Measurements from ENCODE around the gene ZNF408. TPM values are rescaled to one million over a fixed set of nuclear protein-coding genes. Genes with fewer than 3 reads are reported as not detected.

The ZNF408 gene
- polyA plus RNA-seq, 3 donors, result 7.9 to 8.4 (median 8.3) TPM

DNA sequence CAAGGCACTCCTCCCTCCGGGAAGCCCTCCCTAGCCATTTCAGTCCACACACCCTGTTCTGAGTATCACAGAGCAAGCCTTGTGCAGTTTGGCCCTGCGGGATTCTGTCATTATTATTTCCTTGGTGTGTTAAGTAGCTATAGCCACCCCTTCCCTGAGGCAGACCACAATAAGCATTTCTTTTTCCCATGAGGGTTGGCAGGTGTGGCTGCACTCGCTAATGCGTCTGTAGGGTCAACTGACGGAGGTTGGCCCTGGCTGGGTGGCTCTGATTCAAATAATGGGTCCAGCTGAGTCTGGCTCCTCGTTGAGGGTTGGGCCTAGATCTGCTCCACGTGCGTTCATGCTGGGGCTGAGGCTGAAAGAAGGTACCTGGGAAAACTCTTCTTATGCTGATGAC, 23.3 kb downstream of the ZNF408 start:
- no peak for DNase-seq (ENCODE audit: low read depth in 3 of 3, low spot score in 2 of 3)

GRCh38 chr11:46725338-46726205, 24.7 kb downstream of the ZNF408 start:
- no peak for DNase-seq (ENCODE audit: low read depth in 3 of 3, low spot score in 2 of 3)

GRCh38 chr11:46726206-46726862, 25.5 kb downstream of the ZNF408 start:
- DNase-seq (ENCODE audit: low read depth in 3 of 3, low spot score in 2 of 3), result no peak

GRCh38 chr11:46727952-46728658, 27.3 kb downstream of the ZNF408 start:
- no peak for DNase-seq (ENCODE audit: low read depth in 3 of 3, low spot score in 2 of 3)

- DNase-seq (ENCODE audit: low read depth in 3 of 3, low spot score in 2 of 3), result no peak
These were observed 27.8 kb downstream of the ZNF408 start for GRCh38 chr11:46728659-46729040.

DNA sequence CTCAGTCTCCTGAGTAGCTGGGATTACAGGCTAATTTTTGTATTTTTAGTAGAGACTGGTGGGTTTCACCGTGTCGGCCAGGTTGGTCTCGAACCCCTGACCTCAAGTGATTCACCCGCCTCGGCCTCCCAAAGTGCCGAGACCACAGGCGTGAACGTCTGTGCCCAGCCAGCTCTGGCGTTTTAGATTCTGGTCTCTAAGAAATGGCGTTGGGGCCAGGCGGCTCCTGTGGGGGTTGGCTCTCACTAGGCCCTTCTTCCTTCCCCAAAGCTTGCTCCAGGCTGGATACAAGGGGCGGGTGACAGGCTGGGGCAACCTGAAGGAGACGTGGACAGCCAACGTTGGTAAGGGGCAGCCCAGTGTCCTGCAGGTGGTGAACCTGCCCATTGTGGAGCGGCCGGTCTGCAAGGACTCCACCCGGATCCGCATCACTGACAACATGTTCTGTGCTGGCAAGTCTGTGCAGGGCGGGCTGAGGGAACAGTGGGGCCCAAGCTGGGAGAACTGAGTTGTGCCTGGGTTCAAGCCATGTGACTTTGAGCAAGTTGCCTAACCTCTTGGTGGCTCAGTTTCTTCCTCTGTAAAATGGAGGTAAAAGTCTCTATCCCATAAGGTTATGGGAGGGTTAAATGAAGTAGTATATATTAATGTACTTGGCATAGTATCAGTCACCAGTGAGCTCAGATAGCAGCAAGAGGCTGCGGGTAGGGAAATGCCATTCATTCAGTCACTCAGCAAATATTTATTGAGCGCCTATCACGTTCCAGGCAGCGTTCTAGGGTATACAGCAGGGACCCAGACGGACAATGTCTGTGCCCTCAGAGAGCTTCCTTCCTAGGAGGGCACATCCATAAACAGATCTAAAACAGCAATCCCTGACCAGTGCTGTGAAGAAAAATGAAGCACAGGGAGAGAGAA, 28.5 kb downstream of the ZNF408 start:
- DNase-seq (ENCODE audit: low read depth in 3 of 3, low spot score in 2 of 3), result no peak

DNA sequence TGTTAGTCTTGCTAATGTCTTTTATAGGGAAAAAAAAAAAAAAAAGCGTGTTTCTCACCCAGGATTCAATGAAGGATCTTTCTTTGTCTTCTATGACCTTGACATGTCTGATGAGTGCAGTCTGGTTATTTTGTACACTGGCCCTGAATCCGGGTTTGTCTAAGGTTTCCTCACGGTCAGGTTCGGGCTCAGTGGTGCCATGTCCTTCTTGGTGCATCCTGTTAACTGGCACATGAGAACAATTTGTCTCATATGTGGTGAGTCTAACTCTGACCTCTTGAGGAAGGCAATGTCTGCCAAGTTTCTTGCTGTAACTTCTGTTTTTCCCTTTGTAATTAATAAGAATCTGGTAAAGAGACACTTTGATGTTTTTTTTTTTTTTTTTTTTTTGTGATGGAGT, 30.7 kb downstream of the ZNF408 start:
- no peak for DNase-seq (ENCODE audit: low read depth in 3 of 3, low spot score in 2 of 3)

DNA sequence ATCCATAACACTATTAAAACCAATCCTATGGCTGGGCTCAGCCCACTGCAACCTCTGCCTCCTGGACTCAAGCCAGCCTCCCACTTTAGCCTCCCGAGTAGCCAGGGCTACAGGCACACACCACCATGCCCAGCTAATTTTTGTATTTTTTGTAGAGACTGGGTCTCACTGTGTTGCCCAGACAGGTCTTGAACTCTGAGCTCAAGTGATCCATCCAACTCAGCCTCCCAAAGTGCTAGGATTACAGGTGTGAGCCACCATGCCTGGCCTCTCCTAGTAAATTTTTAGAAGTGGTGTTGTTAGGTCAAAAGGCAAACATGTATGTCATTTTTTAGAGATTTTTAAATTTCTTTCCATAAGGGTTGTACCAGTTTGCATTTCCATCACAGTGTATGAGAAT, 32.4 kb downstream of the ZNF408 start:
- DNase-seq (ENCODE audit: low read depth in 3 of 3, low spot score in 2 of 3), result no peak

- no peak for DNase-seq (ENCODE audit: low read depth in 3 of 3, low spot score in 2 of 3)
These were observed 35.3 kb downstream of the ZNF408 start for GRCh38 chr11:46736146-46736545.

DNA sequence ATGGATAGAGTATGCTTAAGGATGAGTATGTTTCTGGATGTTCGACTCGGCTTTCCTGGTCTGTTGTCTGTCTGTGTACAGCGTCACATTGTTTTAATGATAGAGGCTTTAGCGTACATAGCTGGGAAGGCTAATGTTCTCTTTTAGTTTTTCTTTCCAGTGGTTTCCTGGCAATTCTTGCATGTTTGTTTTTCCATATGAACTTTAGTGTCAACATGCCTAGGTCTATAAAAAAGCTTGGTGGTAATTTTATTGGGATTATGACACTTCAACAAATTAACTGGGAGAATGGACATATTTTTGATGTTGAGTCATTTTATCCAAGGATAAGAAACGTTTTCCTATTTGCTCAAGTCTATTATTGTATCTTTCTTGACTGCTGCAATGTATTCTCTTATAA, 35.8 kb downstream of the ZNF408 start:
- DNase-seq (ENCODE audit: low read depth in 3 of 3, low spot score in 2 of 3), result no peak

GRCh38 chr11:46737699-46738098, 36.9 kb downstream of the ZNF408 start:
- no peak for DNase-seq (ENCODE audit: low read depth in 3 of 3, low spot score in 2 of 3)

DNA sequence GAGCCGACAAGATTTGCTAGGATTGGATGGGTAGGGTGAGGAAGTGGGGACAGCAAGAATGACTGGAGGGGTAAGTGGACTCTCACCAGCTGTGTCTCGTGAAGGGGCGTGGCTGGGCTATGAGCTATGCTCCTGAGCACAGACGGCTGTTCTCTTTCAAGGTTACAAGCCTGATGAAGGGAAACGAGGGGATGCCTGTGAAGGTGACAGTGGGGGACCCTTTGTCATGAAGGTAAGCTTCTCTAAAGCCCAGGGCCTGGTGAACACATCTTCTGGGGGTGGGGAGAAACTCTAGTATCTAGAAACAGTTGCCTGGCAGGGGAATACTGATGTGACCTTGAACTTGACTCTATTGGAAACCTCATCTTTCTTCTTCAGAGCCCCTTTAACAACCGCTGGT, 38.1 kb downstream of the ZNF408 start:
- DNase-seq (ENCODE audit: low read depth in 3 of 3, low spot score in 2 of 3), result no peak

DNA sequence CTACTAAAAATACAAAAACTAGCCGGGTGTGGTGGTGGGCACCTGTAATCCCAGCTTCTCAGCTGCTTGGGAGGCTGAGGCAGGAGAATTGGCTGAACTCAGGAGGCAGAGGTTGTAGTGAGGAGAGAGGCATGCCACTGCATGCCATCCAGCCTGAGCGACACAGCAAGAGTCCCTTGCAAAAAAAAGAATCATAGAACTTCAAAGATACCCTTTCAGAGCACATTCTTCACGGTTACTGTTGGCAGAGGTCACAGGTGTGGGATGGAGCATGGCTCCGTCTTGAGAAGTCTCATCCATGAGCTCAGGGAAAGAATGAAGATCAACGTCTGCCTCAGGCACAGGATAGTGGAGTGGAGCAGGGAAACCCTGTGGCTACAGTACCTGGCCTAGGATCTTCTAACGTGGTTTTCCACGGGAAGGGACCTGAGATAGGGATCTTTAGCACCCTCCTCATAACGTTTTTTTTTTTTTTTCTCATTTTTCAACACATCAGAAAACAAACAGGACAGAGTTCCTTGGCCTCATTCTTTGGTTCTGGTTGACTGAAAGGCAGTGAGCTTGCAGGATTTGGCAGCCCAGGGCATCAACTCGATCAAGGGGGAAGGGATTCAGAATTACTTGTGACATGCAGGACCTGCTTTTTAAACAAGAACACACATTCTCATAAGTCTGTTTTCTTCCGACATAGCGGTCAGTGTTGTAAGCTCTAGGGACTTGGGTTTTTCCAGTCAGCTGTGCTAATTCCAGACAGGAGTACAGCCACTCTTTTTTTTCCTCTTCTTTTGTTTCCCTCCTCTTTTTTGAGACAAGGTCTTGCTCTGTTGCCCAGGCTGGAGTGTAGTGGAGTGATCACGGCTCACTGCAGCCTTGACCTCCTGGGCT, 41.0 kb downstream of the ZNF408 start:
- DNase-seq (ENCODE audit: low read depth in 3 of 3, low spot score in 2 of 3), result no peak

DNA sequence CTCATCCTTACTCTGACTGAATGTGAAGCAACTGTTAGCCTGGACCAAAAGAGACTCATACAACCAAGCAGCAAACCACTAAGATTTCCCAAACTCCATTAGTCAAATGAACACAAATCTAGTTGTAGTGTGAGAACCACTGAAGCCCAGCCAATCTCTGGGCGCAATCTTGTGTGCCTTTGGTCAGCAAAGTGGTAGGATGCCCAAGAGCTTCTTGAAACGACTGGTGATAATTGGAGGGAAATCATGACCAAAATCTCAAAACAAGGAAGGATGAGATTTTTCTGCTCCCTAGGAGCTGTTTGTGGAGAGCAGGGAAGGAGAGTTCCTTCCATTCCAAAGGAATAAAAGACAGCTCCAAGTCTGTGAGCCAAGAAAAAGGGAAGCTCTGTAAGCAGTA, 42.2 kb downstream of the ZNF408 start:
- DNase-seq (ENCODE audit: low read depth in 3 of 3, low spot score in 2 of 3), result no peak

GRCh38 chr11:46743693-46744339, 43.0 kb downstream of the ZNF408 start:
- DNase-seq (ENCODE audit: low read depth in 3 of 3, low spot score in 2 of 3), result no peak

GRCh38 chr11:46745328-46745727, 44.5 kb downstream of the ZNF408 start:
- no peak for DNase-seq (ENCODE audit: low read depth in 3 of 3, low spot score in 2 of 3)

GRCh38 chr11:46745995-46746394, 45.2 kb downstream of the ZNF408 start:
- no peak for DNase-seq (ENCODE audit: low read depth in 3 of 3, low spot score in 2 of 3)

GRCh38 chr11:46747150-46747549, 46.3 kb downstream of the ZNF408 start:
- DNase-seq (ENCODE audit: low read depth in 3 of 3, low spot score in 2 of 3), result no peak
